ENCODE results near the gene ADAMTS17. TPM values are rescaled to one million over a fixed set of nuclear protein-coding genes. Genes with fewer than 3 reads are reported as not detected.

The ADAMTS17 gene
- total RNA-seq, 1 experiment from 2014 or later, result 3.2 TPM

DNA sequence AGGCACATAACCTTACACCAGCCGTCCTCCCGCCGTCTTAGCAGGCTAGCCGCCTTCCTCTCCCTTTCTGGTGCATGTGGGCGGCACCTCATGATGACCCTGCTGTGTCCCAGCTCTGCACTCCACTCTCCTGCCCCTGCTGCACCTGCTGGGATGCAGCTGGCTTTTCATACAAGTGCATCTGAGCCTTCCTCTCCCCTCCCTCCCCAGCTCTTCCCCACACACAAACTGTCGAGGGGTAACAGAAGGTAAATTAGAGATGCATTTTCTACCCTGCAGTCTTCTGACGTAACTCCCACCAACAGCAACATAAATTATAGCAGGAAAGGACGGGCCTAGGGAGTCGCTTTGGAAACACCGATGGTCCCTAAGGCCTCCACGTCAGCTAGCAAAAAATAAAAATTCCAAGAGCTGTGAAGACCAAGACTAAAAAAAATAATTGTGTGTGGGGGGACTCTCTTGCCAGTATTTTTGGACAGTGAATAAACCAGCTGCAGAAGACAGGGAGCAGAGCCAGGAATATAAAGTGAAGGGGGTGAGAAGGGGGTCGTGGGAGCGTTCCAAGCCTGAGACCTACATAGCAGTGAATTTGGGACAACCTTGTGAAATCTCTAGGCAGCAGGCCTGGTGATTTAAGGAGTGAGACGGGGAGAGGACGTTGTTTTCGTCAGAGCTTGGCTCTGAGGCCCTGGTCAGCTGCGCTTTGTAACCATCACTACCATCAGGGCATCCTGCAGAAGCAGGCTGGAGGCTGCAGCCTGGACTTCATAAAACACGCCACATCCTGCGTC is 216.2 kb downstream of the ADAMTS17 start:
- no peak for DNase-seq
- Histone ChIP-seq H4K20me1 (ENCODE audit: insufficient read depth) (no peaks in the 10 kb centered on the region), H3K9me3 (ENCODE audit: insufficient read depth, low read depth) (no peaks in the 10 kb centered on the region), H3K27me3 (ENCODE audit: insufficient read depth, low read depth) (no peaks in the 10 kb centered on the region), H3K4me3 (no peak overlapping the region), H3F3A (ENCODE audit: insufficient read depth, low read depth) (no peaks in the 10 kb centered on the region), H3K27ac (no peak overlapping the region), H3K9me2 (ENCODE audit: insufficient read depth) (no peaks in the 10 kb centered on the region), H2AFZ (no peak overlapping the region), H3K4me2 (no peak overlapping the region), H3K4me1 (replicated peaks; ENCODE audit: insufficient read depth) (no peaks in the 10 kb centered on the region), H3K79me2 (ENCODE audit: low read depth) (no peaks in the 10 kb centered on the region), H3K36me3 (ENCODE audit: low read depth) (no peaks in the 10 kb centered on the region)
- intact Hi-C loops (cut with micrococcal nuclease; ENCODE audit: unreplicated experiment), result loop anchor here (1.0 kb wide), 1 partner anchor 154 kb away; no protein-coding TSS in a partner anchor
- ChIA-PET POLR2A (ENCODE audit: unreplicated experiment) (no interaction called here), CTCF (no interaction called here)
- TF ChIP-seq EZH2 (IDR thresholded peaks at IDR 0.05; ENCODE audit: low read depth), result no peak
- TF ChIP-seq, protein P1, sequence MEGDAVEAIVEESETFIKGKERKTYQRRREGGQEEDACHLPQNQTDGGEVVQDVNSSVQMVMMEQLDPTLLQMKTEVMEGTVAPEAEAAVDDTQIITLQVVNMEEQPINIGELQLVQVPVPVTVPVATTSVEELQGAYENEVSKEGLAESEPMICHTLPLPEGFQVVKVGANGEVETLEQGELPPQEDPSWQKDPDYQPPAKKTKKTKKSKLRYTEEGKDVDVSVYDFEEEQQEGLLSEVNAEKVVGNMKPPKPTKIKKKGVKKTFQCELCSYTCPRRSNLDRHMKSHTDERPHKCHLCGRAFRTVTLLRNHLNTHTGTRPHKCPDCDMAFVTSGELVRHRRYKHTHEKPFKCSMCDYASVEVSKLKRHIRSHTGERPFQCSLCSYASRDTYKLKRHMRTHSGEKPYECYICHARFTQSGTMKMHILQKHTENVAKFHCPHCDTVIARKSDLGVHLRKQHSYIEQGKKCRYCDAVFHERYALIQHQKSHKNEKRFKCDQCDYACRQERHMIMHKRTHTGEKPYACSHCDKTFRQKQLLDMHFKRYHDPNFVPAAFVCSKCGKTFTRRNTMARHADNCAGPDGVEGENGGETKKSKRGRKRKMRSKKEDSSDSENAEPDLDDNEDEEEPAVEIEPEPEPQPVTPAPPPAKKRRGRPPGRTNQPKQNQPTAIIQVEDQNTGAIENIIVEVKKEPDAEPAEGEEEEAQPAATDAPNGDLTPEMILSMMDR (conservative IDR thresholded peaks at IDR 0.05), result no peak
- BruUV-seq (replicated peaks), result no TSS peak

GRCh38 chr15:100124936-100125335 is 216.8 kb downstream of the ADAMTS17 start:
- POLR2A ChIA-PET (ENCODE audit: unreplicated experiment), result no interaction called here
- no peak for DNase-seq

DNA sequence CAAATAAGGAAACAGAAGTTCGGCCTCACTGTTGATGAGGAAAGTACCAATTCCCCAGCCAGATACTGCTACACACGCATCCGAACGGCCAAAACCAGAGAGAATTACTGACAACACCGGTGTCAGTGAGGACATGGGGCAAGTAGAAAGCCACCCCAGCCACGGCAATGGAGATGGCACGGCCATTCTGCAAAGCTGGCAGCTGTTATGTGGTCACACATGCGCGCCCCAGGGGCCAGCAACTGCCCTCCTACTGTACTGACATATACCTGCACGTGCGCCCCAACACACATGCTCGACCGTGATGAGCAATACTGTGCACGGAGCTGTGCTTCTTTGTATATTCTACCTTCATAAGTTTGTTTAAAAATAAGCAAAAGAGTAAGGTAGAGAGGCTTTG is 217.4 kb downstream of the ADAMTS17 start:
- Histone ChIP-seq H3K9me2 (ENCODE audit: insufficient read depth) (no peaks in the 10 kb centered on the region), H3K79me2 (ENCODE audit: low read depth) (no peaks in the 10 kb centered on the region), H3K4me1 (replicated peaks; ENCODE audit: insufficient read depth) (no peaks in the 10 kb centered on the region), H3K27me3 (ENCODE audit: insufficient read depth, low read depth) (no peaks in the 10 kb centered on the region), H3K9me3 (ENCODE audit: insufficient read depth, low read depth) (no peaks in the 10 kb centered on the region), H3K36me3 (ENCODE audit: low read depth) (no peaks in the 10 kb centered on the region), H3K4me3 (no peak overlapping the region), H2AFZ (no peak overlapping the region), H4K20me1 (ENCODE audit: insufficient read depth) (no peaks in the 10 kb centered on the region), H3K27ac (no peak overlapping the region), H3F3A (ENCODE audit: insufficient read depth, low read depth) (no peaks in the 10 kb centered on the region), H3K4me2 (no peak overlapping the region)
- no TSS peak for BruUV-seq (replicated peaks)
- intact Hi-C loops (cut with micrococcal nuclease; ENCODE audit: unreplicated experiment), result loop anchor here (5.0 kb wide), 1 partner anchor 213 kb away; no protein-coding TSS in a partner anchor
- TF ChIP-seq, protein P1 (conservative IDR thresholded peaks at IDR 0.05), result no peak
- no peak for TF ChIP-seq EZH2 (IDR thresholded peaks at IDR 0.05; ENCODE audit: low read depth)
- POLR2A ChIA-PET (ENCODE audit: unreplicated experiment), result no interaction called here
- no peak for DNase-seq
- CTCF ChIA-PET, result interaction anchor here (0.7 kb wide), 1 partner anchor 169 kb away, joined by 5 read pairs; no protein-coding TSS in a partner anchor

More at GRCh38 chr15:100124936-100125335, 216.8 kb downstream of the ADAMTS17 start:
- Histone ChIP-seq H4K20me1 (ENCODE audit: insufficient read depth) (no peaks in the 10 kb centered on the region), H3K4me3 (no peak overlapping the region), H3K9me2 (ENCODE audit: insufficient read depth) (no peaks in the 10 kb centered on the region), H3K4me1 (replicated peaks; ENCODE audit: insufficient read depth) (no peaks in the 10 kb centered on the region), H3K79me2 (ENCODE audit: low read depth) (no peaks in the 10 kb centered on the region), H3K4me2 (no peak overlapping the region), H3K27ac (no peak overlapping the region), H2AFZ (no peak overlapping the region), H3F3A (ENCODE audit: insufficient read depth, low read depth) (no peaks in the 10 kb centered on the region), H3K9me3 (ENCODE audit: insufficient read depth, low read depth) (no peaks in the 10 kb centered on the region), H3K27me3 (ENCODE audit: insufficient read depth, low read depth) (no peaks in the 10 kb centered on the region), H3K36me3 (ENCODE audit: low read depth) (no peaks in the 10 kb centered on the region)
- intact Hi-C loops (cut with micrococcal nuclease; ENCODE audit: unreplicated experiment), result loop anchor here (5.0 kb wide), 1 partner anchor 212 kb away; no protein-coding TSS in a partner anchor
- CTCF ChIA-PET, result no interaction called here
- BruUV-seq (replicated peaks), result no TSS peak
- no peak for TF ChIP-seq EZH2 (IDR thresholded peaks at IDR 0.05; ENCODE audit: low read depth)
- TF ChIP-seq, protein P1 (conservative IDR thresholded peaks at IDR 0.05), result no peak
